Measurements from ENCODE around the gene WEE2.

DNA sequence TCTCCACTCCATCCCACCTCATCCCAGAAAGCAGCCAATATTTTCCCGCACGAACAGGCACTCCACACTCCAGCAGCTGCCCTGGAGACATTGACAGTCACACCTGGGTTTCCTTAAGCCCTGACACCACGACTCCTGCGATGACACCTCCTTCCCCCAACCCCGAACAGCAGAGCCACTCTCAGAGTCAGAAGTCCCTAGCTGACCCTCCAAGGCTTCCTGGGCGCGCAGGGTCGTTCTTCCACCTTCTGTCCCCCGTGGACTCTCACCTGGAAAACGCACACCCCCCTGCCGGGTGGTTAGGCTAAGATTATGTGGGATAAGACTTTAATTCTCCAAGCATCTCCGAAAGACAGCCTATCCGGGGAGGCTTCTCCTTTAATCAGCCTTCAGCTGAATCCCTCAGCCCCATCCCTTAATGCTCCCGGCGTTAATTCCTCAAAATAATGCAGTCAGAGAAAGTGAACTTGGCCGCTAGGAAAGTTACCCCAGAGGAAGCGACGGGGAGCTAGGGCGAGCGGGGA, 7.2 kb upstream of the WEE2 start:
- TF ChIP-seq CTCF (IDR thresholded peaks at IDR 0.05; ENCODE audit: borderline replicate concordance, extremely low read depth, low read length, poor library complexity, severe bottlenecking) (no peak), EZH2 (IDR thresholded peaks at IDR 0.05; ENCODE audit: borderline replicate concordance, low read depth, low read length, severe bottlenecking) (no peak)

Data from DND-41 (cell line).